CD4-positive, alpha-beta T cell treated with Interferon gamma for 1 hour (primary cell): ENCODE measurements around the gene GNS.

ENCODE experiments used
- DNase-seq: peaks from one replicate; pipeline ENCODE4 v3.0.0-alpha.2; 2020

Gene GNS

GRCh38 chr12:64759035-64759894 lies at the start of gene GNS:
Gene GNS (minus strand): TSS chr12:64759406. CDS start chr12:64759276, 130 bp downstream.
- peak; percentile 91 for DNase-seq

GRCh38 chr12:64808110-64808509 lies 48.9 kb upstream of the GNS start:
- DNase-seq: no peak

GRCh38 chr12:64806593-64807460 lies 47.6 kb upstream of the GNS start:
- no peak for DNase-seq

- no peak for DNase-seq
Measured at GRCh38 chr12:64806173-64806572, 47.0 kb upstream of the GNS start.

- DNase-seq: peak; percentile 18
Measured at GRCh38 chr12:64802180-64802775, 43.1 kb upstream of the GNS start.

- no peak for DNase-seq
Measured at GRCh38 chr12:64801381-64801780, 42.2 kb upstream of the GNS start.

GRCh38 chr12:64800640-64801039 lies 41.4 kb upstream of the GNS start:
- no peak for DNase-seq

GRCh38 chr12:64798165-64798564 lies 39.0 kb upstream of the GNS start:
- DNase-seq: no peak

GRCh38 chr12:64797156-64797555 lies 38.0 kb upstream of the GNS start:
- no peak for DNase-seq

GRCh38 chr12:64796205-64796845 lies 37.1 kb upstream of the GNS start:
- DNase-seq: peak; percentile 23

GRCh38 chr12:64794305-64794704 lies 35.1 kb upstream of the GNS start:
- DNase-seq: no peak

GRCh38 chr12:64793610-64794009 lies 34.4 kb upstream of the GNS start:
- DNase-seq: no peak

- DNase-seq: no peak
Measured at GRCh38 chr12:64792128-64792527, 32.9 kb upstream of the GNS start.

- DNase-seq: no peak
Measured at GRCh38 chr12:64791036-64791435, 31.8 kb upstream of the GNS start.

- no peak for DNase-seq
Measured at GRCh38 chr12:64790166-64790565, 31.0 kb upstream of the GNS start.

GRCh38 chr12:64785838-64786237 lies 26.6 kb upstream of the GNS start:
- DNase-seq: no peak

- DNase-seq: no peak
Measured at GRCh38 chr12:64782191-64782876, 23.1 kb upstream of the GNS start.

GRCh38 chr12:64781280-64782190 lies 22.3 kb upstream of the GNS start:
- no peak for DNase-seq

GRCh38 chr12:64780531-64781279 lies 21.5 kb upstream of the GNS start:
- DNase-seq: peak; percentile 6

GRCh38 chr12:64780132-64780530 lies 20.9 kb upstream of the GNS start:
- DNase-seq: no peak
